ENCODE measurements around the gene EFNA5. TPM values are rescaled to one million over a fixed set of nuclear protein-coding genes. Genes with fewer than 3 reads are reported as not detected.

The EFNA5 gene
- total and polyA plus RNA-seq, 2 experiments from 2014 or later = 7.5 to 10.1 TPM

GRCh38 chr5:107356891-107357290 is 313.8 kb downstream of the EFNA5 start (continued):
- TF ChIP-seq ZNF114 (CRISPR knock-in tag; IDR thresholded peaks at IDR 0.05) (no peak), JUNB (IDR thresholded peaks at IDR 0.05; ENCODE audit: unreplicated experiment) (no peak), CREB1 (CRISPR knock-in tag; IDR thresholded peaks at IDR 0.05; ENCODE audit: low read depth) (no peak), ZNF462 (CRISPR knock-in tag; IDR thresholded peaks at IDR 0.05) (no peak), CTCF (conservative IDR thresholded peaks at IDR 0.05; ENCODE audit: low read depth in 2 of 2) (no peak)

GRCh38 chr5:107352576-107352975 is 318.2 kb downstream of the EFNA5 start:
- no peaks in the 10 kb centered on the region for H3F3A ChIP-seq (replicated peaks; ENCODE audit: low read depth)
- no peaks in the 10 kb centered on the region for H3K79me2 ChIP-seq (replicated peaks; ENCODE audit: insufficient read depth)
- no peak for TF ChIP-seq ETS1 (IDR thresholded peaks at IDR 0.05)
- peak; percentile 19 to 56; a peak in 3 of 4 replicates for TF ChIP-seq CTCF (conservative IDR thresholded peaks at IDR 0.05; ENCODE audit: low read depth in 2 of 2)
- H3K27ac ChIP-seq (ENCODE audit: low read depth) = no peak overlapping the region
- H3K9me2 ChIP-seq (ENCODE audit: insufficient read depth) = peaks cover 7% of the 10 kb centered on the region; the same call in 1 of the 2 replicates
- peaks cover 7% of the 10 kb centered on the region for H3K9me3 Mint-ChIP-seq
- no peaks in the 10 kb centered on the region for H4K20me1 ChIP-seq (replicated peaks; ENCODE audit: insufficient read depth)
- no peaks in the 10 kb centered on the region; the same call in 2 of the 3 replicates for H3K4me1 Mint-ChIP-seq
- no peaks in the 10 kb centered on the region for H3K36me3 ChIP-seq (ENCODE audit: insufficient read depth)
- no peaks in the 10 kb centered on the region for H3K27me3 Mint-ChIP-seq (ENCODE audit: insufficient read depth, low read depth, poor library complexity)
- peaks cover 5% of the 10 kb centered on the region; the same call in 2 of the 3 replicates for H3K36me3 Mint-ChIP-seq (ENCODE audit: low read depth)
- H3K27me3 ChIP-seq (ENCODE audit: insufficient read depth) = no peaks in the 10 kb centered on the region
- no peak overlapping the region for H3K4me2 ChIP-seq
- peak; percentile 56; the same call in 2 of the 3 replicates for ATAC-seq
- no peak overlapping the region for H3K27ac Mint-ChIP-seq
- H3K4me3 ChIP-seq = no peak overlapping the region
- no peaks in the 10 kb centered on the region for H3K4me1 ChIP-seq (ENCODE audit: insufficient read depth)
- H3K4me3 Mint-ChIP-seq = no peak overlapping the region
- 0 out of 2 replicates have a peak overlapping the region, but pooled peaks have one; percentile 11 for H2AFZ ChIP-seq
- no peak for DNase-seq (ENCODE audit: low spot score)
